ENCODE measurements around the gene ATRAID.

- TF ChIP-seq POLR2AphosphoS5 (IDR thresholded peaks at IDR 0.05) (peak in 2 of 3 donors; percentile 73 to 87), CTCF (IDR thresholded peaks at IDR 0.05) (no peak), EP300 (IDR thresholded peaks at IDR 0.05) (no peak)
Measured at GRCh38 chr2:27211943-27212625, at the start of gene ATRAID, which contains the start of gene SLC5A6.
